K562 (cell line): ENCODE measurements around the gene VLDLR. TPM values are rescaled to one million over a fixed set of nuclear protein-coding genes. Genes with fewer than 3 reads are reported as not detected.

ENCODE experiments used
- ATAC-seq: fragments of 200-7000 bp; cut with Tn5 transposase; 3 replicates; pipeline ENCODE4 v1.9.1; 2020; ENCODE audit warnings: moderate library complexity
- BruUV-seq: library from RNA; stranded (reverse); fragments of 400-500 nt; replicated peaks from 2 replicates; lab custom pipeline; 2021; lab: Mats Ljungman, UMichigan
- CTCF ChIA-PET: fragments of 300-600 bp; formaldehyde crosslinking; extraction: SDS; loops from one replicate; lab custom pipeline; 2021; ENCODE audit warnings: low intra/inter-chr PET ratio; lab: Yijun Ruan, JAX
- POLR2A ChIA-PET: fragments of 300-600, 350-650 bp; sonication (Branson Sonifier 250); formaldehyde crosslinking; extraction: SDS; loops from one replicate; lab custom pipeline; 2021; ENCODE audit warnings: antibody characterized with exemption, inconsistent platforms; lab: Yijun Ruan, JAX
- DNase-seq, 4 experiments: peaks; one replicate each; pipeline versions ENCODE4 v3.0.0 to v3.0.0-alpha.2; 2011 to 2018; ENCODE audit warnings: low spot score in 3 of 4, mixed read lengths in 3 of 4; ENCODE audit errors: extremely low read depth in 1 of 4
- FAIRE-seq: peaks from 2 replicates; lab custom pipeline; 2011; peaks lifted over from hg19 to GRCh38; lab: Jason Lieb, UNC
- H2AFZ ChIP-seq: 2 replicates; pipeline ENCODE4 v1.6.0; 2011; ENCODE audit warnings: low read depth, low read length, control low read depth, inconsistent platforms
- H3K27ac ChIP-seq: fragments of 200-600 bp; 3 replicates; pipeline ENCODE4 v1.8.0; 2011; ENCODE audit warnings: low read depth, mild to moderate bottlenecking, control low read depth, inconsistent platforms, low read length, moderate library complexity, mixed read lengths; ENCODE audit errors: extremely low read depth
- H3K27me3 ChIP-seq, 2 experiments: fragments of 300-600 bp in 1 of 2; 2 replicates in 1 of 2; 3 replicates in 1 of 2; pipeline versions ENCODE4 v1.6.0 to v1.8.0; 2011; ENCODE audit warnings: inconsistent platforms in 2 of 2, low read length in 2 of 2, mild to moderate bottlenecking in 1 of 2, mixed read lengths in 1 of 2, moderate library complexity in 1 of 2; ENCODE audit not compliant: control insufficient read depth in 2 of 2, insufficient read depth in 2 of 2
- H3K36me3 ChIP-seq: fragments of 300-600 bp; 3 replicates; pipeline ENCODE4 v1.8.0; 2011; ENCODE audit warnings: mild to moderate bottlenecking, low read length, inconsistent platforms; ENCODE audit not compliant: control insufficient read depth, insufficient read depth
- H3K4me1 ChIP-seq, 2 experiments: fragments of 200-600 bp in 1 of 2; replicated peaks in 1 of 2; 2 replicates in 1 of 2; 3 replicates in 1 of 2; pipeline versions ENCODE4 v1.5.1 to v1.8.0; 2011; ENCODE audit warnings: inconsistent platforms in 2 of 2, low read length in 2 of 2, mild to moderate bottlenecking in 1 of 2, mixed read lengths in 1 of 2, moderate library complexity in 1 of 2; ENCODE audit not compliant: control insufficient read depth in 2 of 2, insufficient read depth in 2 of 2
- H3K4me2 ChIP-seq: 2 replicates; pipeline ENCODE4 v1.6.1; 2011; ENCODE audit warnings: low read length, control low read depth, inconsistent platforms, mixed read lengths; ENCODE audit not compliant: insufficient read depth
- H3K4me3 ChIP-seq: fragments of 200-600 bp; sonication (generic), shearing (Covaris generic); 2 replicates; pipeline ENCODE4 v1.5.1; 2016; ENCODE audit warnings: control low read depth, inconsistent platforms
- H3K79me2 ChIP-seq: fragments of 200-600 bp; 3 replicates; pipeline ENCODE4 v1.8.0; 2011; ENCODE audit warnings: low read length, inconsistent platforms; ENCODE audit not compliant: control insufficient read depth, insufficient read depth
- H3K9ac ChIP-seq, 2 experiments: 2 replicates each; pipeline versions ENCODE4 v1.6.0 to v1.6.1; 2011; ENCODE audit warnings: low read depth in 2 of 2, low read length in 2 of 2, control low read depth in 1 of 2, inconsistent platforms in 1 of 2, mild to moderate bottlenecking in 1 of 2, mixed read lengths in 1 of 2; ENCODE audit not compliant: insufficient read depth in 1 of 2
- H3K9me1 ChIP-seq: one replicate; pipeline ENCODE4 v1.6.0; 2011; ENCODE audit warnings: inconsistent platforms, mild to moderate bottlenecking, low read length, moderate library complexity; ENCODE audit not compliant: control insufficient read depth, insufficient read depth
- H3K9me3 ChIP-seq: replicated peaks from 2 replicates; pipeline ENCODE4 v1.5.1; 2011; ENCODE audit warnings: low read depth, low read length, inconsistent platforms; ENCODE audit not compliant: control insufficient read depth, insufficient read depth
- H4K20me1 ChIP-seq: replicated peaks from 2 replicates; pipeline ENCODE4 v1.6.1; 2011; ENCODE audit warnings: low read length, inconsistent platforms, mixed read lengths; ENCODE audit not compliant: control insufficient read depth, insufficient read depth
- ASH1L ChIP-seq: fragments of 450-650 bp; IDR thresholded peaks from 2 replicates; pipeline ENCODE4 v1.6.1; 2018; ENCODE audit warnings: borderline replicate concordance, mild to moderate bottlenecking, low read depth; ENCODE audit not compliant: partially characterized antibody
- BCL6 ChIP-seq: fragments of 250-450 bp; sonication (Bioruptor Pico); IDR thresholded peaks from 2 replicates; pipeline ENCODE4 v1.4.0; 2020
- CHCHD3 ChIP-seq: fragments of 250-450 bp; sonication (Bioruptor Pico); IDR thresholded peaks from 2 replicates; pipeline ENCODE4 v2.1.2; 2022; ENCODE audit warnings: mild to moderate bottlenecking
- CREB5 ChIP-seq: fragments of 250-450 bp; sonication (Bioruptor Pico); IDR thresholded peaks from 2 replicates; pipeline ENCODE4 v1.5.0; 2020; ENCODE audit warnings: mild to moderate bottlenecking
- HCFC1 ChIP-seq: IDR thresholded peaks from 2 replicates; pipeline ENCODE4 v1.6.1; 2012; ENCODE audit warnings: low read depth, low read length, improper control_type of control experiment
- IRF9 ChIP-seq: fragments of 450-650 bp; IDR thresholded peaks from 2 replicates; pipeline ENCODE4 v1.6.1; 2016; ENCODE audit warnings: missing biosample characterization, missing genetic modification characterization
- LARP7 ChIP-seq: fragments of 450-650 bp; IDR thresholded peaks from 2 replicates; pipeline ENCODE4 v1.6.1; 2016
- NFIC ChIP-seq: fragments of 450-650 bp; IDR thresholded peaks from 2 replicates; pipeline ENCODE4 v1.6.1; 2017; ENCODE audit warnings: mild to moderate bottlenecking, inconsistent platforms
- NONO ChIP-seq, 2 experiments: fragments of 200-400 bp in 1 of 2; fragments of 450-650 bp in 1 of 2; formaldehyde crosslinking in 1 of 2; IDR thresholded peaks; 2 replicates each; pipeline ENCODE4 v1.6.1; 2017; ENCODE audit warnings: low read depth in 2 of 2, mild to moderate bottlenecking in 2 of 2, moderate library complexity in 2 of 2, low read length in 1 of 2
- NR1H2 ChIP-seq: sonication (generic); formaldehyde crosslinking; IDR thresholded peaks from 2 replicates; pipeline ENCODE4 v1.4.0; 2020; ENCODE audit warnings: mild to moderate bottlenecking, missing genetic modification reagents
- NR2C1 ChIP-seq, 2 experiments: fragments of 450-650 bp; IDR thresholded peaks; 2 replicates each; pipeline ENCODE4 v1.6.1; 2017; ENCODE audit warnings: mild to moderate bottlenecking in 2 of 2, antibody characterized with exemption in 1 of 2, inconsistent platforms in 1 of 2, missing compliant biosample characterization in 1 of 2, missing genetic modification characterization in 1 of 2
- PBX2 ChIP-seq, 2 experiments: IDR thresholded peaks in 1 of 2; conservative IDR thresholded peaks in 1 of 2; 2 replicates each; pipeline ENCODE4 v1.6.1; 2016; ENCODE audit warnings: low read depth in 2 of 2, mild to moderate bottlenecking in 1 of 2, missing compliant biosample characterization in 1 of 2, missing genetic modification characterization in 1 of 2, moderate library complexity in 1 of 2
- SAFB ChIP-seq: fragments of 200-400 bp; formaldehyde crosslinking; IDR thresholded peaks from 2 replicates; pipeline ENCODE4 v1.6.1; 2017; ENCODE audit warnings: low read depth, low read length, borderline replicate concordance
- SNRNP70 ChIP-seq: fragments of 200-400 bp; formaldehyde crosslinking; optimal IDR thresholded peaks from 2 replicates; pipeline ENCODE3; 2017; ENCODE audit warnings: low read depth, low read length
- WHSC1 ChIP-seq: IDR thresholded peaks from one replicate; pipeline ENCODE4 v1.6.1; 2012; ENCODE audit warnings: low read length, control low read depth, inconsistent platforms
- ZC3H8 ChIP-seq: fragments of 450-650 bp; IDR thresholded peaks from 2 replicates; pipeline ENCODE4 v1.6.1; 2017
- ZNF133 ChIP-seq: fragments of 250-450 bp; sonication (Bioruptor Pico); IDR thresholded peaks from 2 replicates; pipeline ENCODE4 v1.4.0; 2020; ENCODE audit warnings: mild to moderate bottlenecking
- ZNF3 ChIP-seq: fragments of 250-450 bp; sonication (Bioruptor Pico); IDR thresholded peaks from 2 replicates; pipeline ENCODE4 v1.5.0; 2021; ENCODE audit warnings: mild to moderate bottlenecking, moderate library complexity
- ZNF408 ChIP-seq: fragments of 250-450 bp; sonication (Bioruptor Pico); IDR thresholded peaks from 2 replicates; pipeline ENCODE4 v1.4.0; 2020; ENCODE audit warnings: low read depth, mild to moderate bottlenecking, moderate library complexity
- ZNF551 ChIP-seq: fragments of 250-450 bp; sonication (Bioruptor Pico); IDR thresholded peaks from 2 replicates; pipeline ENCODE4 v1.5.0; 2021; ENCODE audit warnings: mild to moderate bottlenecking, moderate library complexity
- WGBS: fragments of 100-300 bp; shearing (Covaris generic); methylation state at CpG from one replicate; pipeline ENCODE4 v1.1.6; 2016; ENCODE audit warnings: low coverage, mixed read lengths; ENCODE audit not compliant: insufficient coverage; ENCODE audit errors: missing lambda C conversion rate; 5-methylcytosine and 5-hydroxymethylcytosine counted together
- in situ Hi-C: fragments of 300-500 bp; cut with MboI; formaldehyde crosslinking; loops from 4 replicates; pipeline ENCODE4 v1.15.0; 2018; ENCODE audit warnings: inconsistent platforms, mixed read lengths
- intact Hi-C: fragments of 100-400 bp; cut with micrococcal nuclease; formaldehyde crosslinking; loops from 2 replicates; pipeline ENCODE4 v1.14.2; 2022
- polyA plus RNA-seq, 8 experiments: library from polyadenylated mRNA; depleted of rRNA in 4 of 8; stranded (reverse) in 5 of 8; unstranded in 3 of 8; fragments of >200 nt; fragmentation: Nextera tagmentation in 2 of 8; fragmentation: Illumina TruSeq in 1 of 8; extraction: Ambion mirVana in 2 of 8; extraction: Trizol in 1 of 8; gene quantifications; 2 replicates each; pipeline versions ENCODE4 v1.2.1 to v1.2.3, GENCODE V29; 2011 to 2014; ENCODE audit warnings: inconsistent platforms in 1 of 8, missing spikeins in 1 of 8
- total RNA-seq, 7 experiments: library from RNA; depleted of rRNA in 6 of 7; stranded (reverse); fragments of >200 nt in 6 of 7; fragmentation: Illumina TruSeq in 2 of 7; extraction: Trizol in 2 of 7; gene quantifications; 2 replicates each; pipeline versions ENCODE4 v1.2.1 to v1.2.3, GENCODE V29; 2011 to 2021; ENCODE audit warnings: low replicate concordance in 1 of 7

The VLDLR gene
- total and polyA plus RNA-seq, 9 of the 15 experiments (the other 6 are each of a cell fraction or from before 2014, with no cell fraction given): 0.03 to 0.58 (median 0.08) TPM

GRCh38 chr9:2639786-2640185 lies 18.2 kb downstream of the VLDLR start (continued):
- TF ChIP-seq NONO (IDR thresholded peaks at IDR 0.05; ENCODE audit: low read depth in 2 of 2, low read length in 1 of 2): no peak
- no peak for TF ChIP-seq ZNF551 (CRISPR knock-in tag)
- no peak for TF ChIP-seq CHCHD3
- TF ChIP-seq ZNF133 (CRISPR knock-in tag): no peak
- TF ChIP-seq WHSC1: no peak
- no peak for TF ChIP-seq NFIC
- TF ChIP-seq ASH1L: no peak
- no peak for TF ChIP-seq BCL6 (CRISPR knock-in tag)
- no peak for TF ChIP-seq NR2C1 (IDR thresholded peaks at IDR 0.05)
- TF ChIP-seq NR2C1 (tag; IDR thresholded peaks at IDR 0.05): no peak
- TF ChIP-seq SNRNP70: no peak
- no peak for TF ChIP-seq IRF9 (tag)

- intact Hi-C loops (no loop called here), in situ Hi-C loops (no loop called here)
- POLR2A ChIA-PET: no interaction called here
- Histone ChIP-seq H3K36me3 (no peaks in the 10 kb centered on the region), H2AFZ (no peak overlapping the region), H3K9me3 (no peaks in the 10 kb centered on the region), H3K79me2 (no peaks in the 10 kb centered on the region), H3K4me1 (no peaks in the 10 kb centered on the region), H3K27ac (no peak overlapping the region), H3K9ac (no peak overlapping the region), H3K27me3 (peaks cover 0 to 6% of the 10 kb centered on the region in 2 experiments; a peak in 1 of 5 replicates), H3K4me2 (no peak overlapping the region), H3K4me3 (no peak overlapping the region), H3K9me1 (no peaks in the 10 kb centered on the region), H4K20me1 (no peaks in the 10 kb centered on the region)
- ATAC-seq (no peak), DNase-seq (no peak), FAIRE-seq (no peak)
- CTCF ChIA-PET: no interaction called here
- WGBS: 0% methylated on average over 1 of the region's 1 CpG
- BruUV-seq: no TSS peak
- TF ChIP-seq HCFC1 (no peak), ZC3H8 (no peak), LARP7 (no peak), CREB5 (CRISPR knock-in tag) (no peak), ZNF408 (CRISPR knock-in tag) (no peak), NR1H2 (CRISPR knock-in tag) (no peak), PBX2 (CRISPR knock-in tag; IDR thresholded peaks at IDR 0.05; ENCODE audit: low read depth) (no peak), PBX2 (tag; conservative IDR thresholded peaks at IDR 0.05; ENCODE audit: low read depth) (no peak), ZNF3 (no peak), SAFB (no peak)
These were observed 19.0 kb downstream of the VLDLR start for GRCh38 chr9:2640570-2640969.
